Lower leg skin (tissue), 3 donors: ENCODE data around the gene GALNT18.

ENCODE experiments used
- POLR2A ChIP-seq, 2 donors: fragments of 450-650 bp; IDR thresholded peaks; one replicate each; pipeline ENCODE4 v1.6.1; 2016 to 2017; ENCODE audit warnings: antibody characterized with exemption in 2 of 2, mild to moderate bottlenecking in 1 of 2, moderate library complexity in 1 of 2
- TF ChIP-seq, protein P1 (sequence below), 3 donors: fragments of 450-650 bp; IDR thresholded peaks; one replicate each; pipeline ENCODE4 v1.5.1; 2016; ENCODE audit warnings: antibody characterized with exemption in 3 of 3, mild to moderate bottlenecking in 3 of 3, moderate library complexity in 2 of 3

DNA sequence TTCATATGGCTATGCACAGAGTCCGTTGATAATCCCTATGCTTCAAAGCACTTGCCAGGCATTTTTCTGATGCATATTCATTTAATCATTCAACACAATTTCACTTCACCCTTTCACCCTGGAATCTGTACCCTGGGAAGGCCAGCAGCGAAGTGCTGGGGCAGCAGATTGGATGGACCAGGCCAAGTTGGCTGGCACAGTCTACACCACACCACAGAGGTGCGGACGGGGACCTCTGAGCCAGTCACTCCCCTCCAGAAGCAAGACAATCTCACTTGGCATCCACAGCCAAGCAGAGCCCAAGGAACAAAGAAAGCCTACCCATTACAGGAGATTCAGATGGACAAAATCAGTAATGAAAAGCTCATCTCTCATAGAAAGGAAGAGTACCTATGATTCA lies 130.2 kb downstream of the GALNT18 start:
- TF ChIP-seq, protein P1, sequence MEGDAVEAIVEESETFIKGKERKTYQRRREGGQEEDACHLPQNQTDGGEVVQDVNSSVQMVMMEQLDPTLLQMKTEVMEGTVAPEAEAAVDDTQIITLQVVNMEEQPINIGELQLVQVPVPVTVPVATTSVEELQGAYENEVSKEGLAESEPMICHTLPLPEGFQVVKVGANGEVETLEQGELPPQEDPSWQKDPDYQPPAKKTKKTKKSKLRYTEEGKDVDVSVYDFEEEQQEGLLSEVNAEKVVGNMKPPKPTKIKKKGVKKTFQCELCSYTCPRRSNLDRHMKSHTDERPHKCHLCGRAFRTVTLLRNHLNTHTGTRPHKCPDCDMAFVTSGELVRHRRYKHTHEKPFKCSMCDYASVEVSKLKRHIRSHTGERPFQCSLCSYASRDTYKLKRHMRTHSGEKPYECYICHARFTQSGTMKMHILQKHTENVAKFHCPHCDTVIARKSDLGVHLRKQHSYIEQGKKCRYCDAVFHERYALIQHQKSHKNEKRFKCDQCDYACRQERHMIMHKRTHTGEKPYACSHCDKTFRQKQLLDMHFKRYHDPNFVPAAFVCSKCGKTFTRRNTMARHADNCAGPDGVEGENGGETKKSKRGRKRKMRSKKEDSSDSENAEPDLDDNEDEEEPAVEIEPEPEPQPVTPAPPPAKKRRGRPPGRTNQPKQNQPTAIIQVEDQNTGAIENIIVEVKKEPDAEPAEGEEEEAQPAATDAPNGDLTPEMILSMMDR (IDR thresholded peaks at IDR 0.05): no peak
- TF ChIP-seq POLR2A (IDR thresholded peaks at IDR 0.05): no peak
